GM04503 (cell line): ENCODE results near the gene ATG4D.
"Not testable (repeated sequence)": the region's sequence is repeated elsewhere in the genome, so short reads cannot be mapped to it uniquely, and the experiment has no call there.

ENCODE experiments used
- DNase-seq: peaks from one replicate; pipeline ENCODE4 v3.0.0-alpha.2; 2012; ENCODE audit warnings: low read depth

The ATG4D gene

GRCh38 chr19:10519421-10519820 is 24.3 kb upstream of the ATG4D start:
- DNase-seq: no peak

GRCh38 chr19:10520652-10521318 is 22.9 kb upstream of the ATG4D start:
- no peak for DNase-seq

GRCh38 chr19:10521461-10522171 is 22.1 kb upstream of the ATG4D start:
- DNase-seq: no peak

- no peak for DNase-seq
Observed at GRCh38 chr19:10523135-10523636, 20.5 kb upstream of the ATG4D start.

GRCh38 chr19:10525636-10526035 is 18.1 kb upstream of the ATG4D start:
- no peak for DNase-seq

GRCh38 chr19:10526887-10527286 is 16.8 kb upstream of the ATG4D start:
- DNase-seq: not testable (repeated sequence)

- no peak for DNase-seq
Observed at GRCh38 chr19:10532457-10532856, 11.2 kb upstream of the ATG4D start.

GRCh38 chr19:10533646-10534386 is 9.9 kb upstream of the ATG4D start:
- DNase-seq: peak; percentile 96

- DNase-seq: no peak
Observed at GRCh38 chr19:10535613-10536012, 8.1 kb upstream of the ATG4D start.

GRCh38 chr19:10537668-10538067 is 6.0 kb upstream of the ATG4D start:
- no peak for DNase-seq

GRCh38 chr19:10538204-10538983 is 5.3 kb upstream of the ATG4D start:
- DNase-seq: no peak

GRCh38 chr19:10539016-10539415 is 4.7 kb upstream of the ATG4D start:
- DNase-seq: not testable (repeated sequence)

- no peak for DNase-seq
Observed at GRCh38 chr19:10543059-10543419, 665 bp upstream of the ATG4D start.

- DNase-seq: no peak
Observed at GRCh38 chr19:10544242-10544752, 593 bp downstream of the ATG4D start.

GRCh38 chr19:10544753-10545251 is 1.1 kb downstream of the ATG4D start:
- DNase-seq: no peak

GRCh38 chr19:10546817-10547216 is 3.1 kb downstream of the ATG4D start:
- no peak for DNase-seq

- no peak for DNase-seq
Observed at GRCh38 chr19:10548746-10549276, 5.1 kb downstream of the ATG4D start.

GRCh38 chr19:10549733-10550132 is 6.0 kb downstream of the ATG4D start:
- DNase-seq: no peak

GRCh38 chr19:10550336-10550735 is 6.6 kb downstream of the ATG4D start:
- DNase-seq: no peak

GRCh38 chr19:10551006-10551405 is 7.3 kb downstream of the ATG4D start:
- not testable (repeated sequence) for DNase-seq

- no peak for DNase-seq
Observed at GRCh38 chr19:10551698-10552301, 8.1 kb downstream of the ATG4D start.
